ENCODE data around the gene TMEM271.

GRCh38 chr4:568962-569361 is 7.1 kb downstream of the TMEM271 start:
- no peak for TF ChIP-seq CTCF (IDR thresholded peaks at IDR 0.05; ENCODE audit: low read depth, low read length)
- no peak for TF ChIP-seq EZH2phosphoT487 (IDR thresholded peaks at IDR 0.05; ENCODE audit: low read depth)

All from OCI-LY3 (cell line).